Measurements from ENCODE around the gene CHD5. TPM values are rescaled to one million over a fixed set of nuclear protein-coding genes. Genes with fewer than 3 reads are reported as not detected.
A peak's percentile ranks its signal among the peaks of the same experiment; 100 is the strongest.

The CHD5 gene
- total RNA-seq, 1 experiment from 2014 or later = 1.6 TPM

DNA sequence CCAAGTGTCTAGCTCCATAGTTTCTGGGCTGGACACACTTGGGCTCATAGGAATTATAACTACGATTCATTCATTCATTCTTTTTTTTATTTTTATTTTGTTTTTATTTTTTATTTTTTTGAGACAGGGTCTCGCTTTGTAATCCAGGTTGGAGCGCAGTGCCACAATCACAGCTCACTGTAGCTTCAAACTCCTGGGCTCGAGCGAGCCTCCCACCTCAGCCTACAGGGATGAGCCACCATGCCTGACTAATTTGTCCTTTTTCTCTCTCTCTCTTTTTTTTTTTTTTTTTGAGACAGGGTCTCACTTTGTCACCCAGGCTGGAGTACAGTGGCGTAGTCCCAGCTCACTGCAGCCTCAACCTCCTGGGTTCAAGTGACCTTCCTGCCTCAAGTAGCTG, 92.2 kb downstream of the CHD5 start:
- Histone ChIP-seq H2BK12ac (ENCODE audit: insufficient read length, low read depth, low read length) (no peak overlapping the region), H3K79me2 (ENCODE audit: insufficient read depth, low read length) (no peaks in the 10 kb centered on the region), H2BK15ac (ENCODE audit: low read depth, low read length) (no peak overlapping the region), H2BK20ac (ENCODE audit: low read depth, low read length, poor library complexity, severe bottlenecking) (no peak overlapping the region), H3K9me3 (ENCODE audit: control insufficient read depth, low read depth, low read length) (no peaks in the 10 kb centered on the region), H3K4ac (ENCODE audit: low read depth, low read length) (no peak overlapping the region), H2AFZ (ENCODE audit: low read length) (no peak overlapping the region), H3K56ac (ENCODE audit: insufficient read length, low read depth, low read length) (no peak overlapping the region), H4K8ac (replicated peaks; ENCODE audit: insufficient read length, low read depth, low read length) (no peak overlapping the region), H4K91ac (ENCODE audit: insufficient read length, low read depth, low read length) (no peak overlapping the region), H3K27ac (ENCODE audit: insufficient read length, low read depth, low read length) (no peak overlapping the region), H4K5ac (ENCODE audit: insufficient read length, low read depth, low read length) (no peak overlapping the region), H3K4me2 (ENCODE audit: insufficient read depth, insufficient read length, low read length) (no peak overlapping the region), H3K9ac (ENCODE audit: extremely low read depth, insufficient read length, low read length) (no peak overlapping the region), H3K4me1 (ENCODE audit: insufficient read depth, low read length) (no peaks in the 10 kb centered on the region), H3K14ac (ENCODE audit: insufficient read depth, low read length) (no peak overlapping the region), H3K23ac (ENCODE audit: insufficient read length, low read depth, low read length) (no peak overlapping the region), H2BK5ac (ENCODE audit: insufficient read length, low read length) (no peak overlapping the region), H3K23me2 (ENCODE audit: insufficient read length, low read depth, low read length, poor library complexity, severe bottlenecking) (no peaks in the 10 kb centered on the region), H3K79me1 (ENCODE audit: insufficient read depth, low read depth, low read length, poor library complexity, severe bottlenecking) (no peaks in the 10 kb centered on the region), H4K20me1 (ENCODE audit: control insufficient read depth, insufficient read depth, insufficient read length) (no peaks in the 10 kb centered on the region), H3K27me3 (ENCODE audit: insufficient read depth, low read length) (no peaks in the 10 kb centered on the region; the same call in 1 of the 2 replicates), H2BK120ac (ENCODE audit: low read depth, low read length, poor library complexity, severe bottlenecking) (no peak overlapping the region), H3T11ph (ENCODE audit: low read length) (no peak overlapping the region), H3K18ac (ENCODE audit: insufficient read length, low read depth, low read length) (no peak overlapping the region), H2AK5ac (ENCODE audit: insufficient read length, low read length) (no peak overlapping the region)
- TF ChIP-seq, protein P1, sequence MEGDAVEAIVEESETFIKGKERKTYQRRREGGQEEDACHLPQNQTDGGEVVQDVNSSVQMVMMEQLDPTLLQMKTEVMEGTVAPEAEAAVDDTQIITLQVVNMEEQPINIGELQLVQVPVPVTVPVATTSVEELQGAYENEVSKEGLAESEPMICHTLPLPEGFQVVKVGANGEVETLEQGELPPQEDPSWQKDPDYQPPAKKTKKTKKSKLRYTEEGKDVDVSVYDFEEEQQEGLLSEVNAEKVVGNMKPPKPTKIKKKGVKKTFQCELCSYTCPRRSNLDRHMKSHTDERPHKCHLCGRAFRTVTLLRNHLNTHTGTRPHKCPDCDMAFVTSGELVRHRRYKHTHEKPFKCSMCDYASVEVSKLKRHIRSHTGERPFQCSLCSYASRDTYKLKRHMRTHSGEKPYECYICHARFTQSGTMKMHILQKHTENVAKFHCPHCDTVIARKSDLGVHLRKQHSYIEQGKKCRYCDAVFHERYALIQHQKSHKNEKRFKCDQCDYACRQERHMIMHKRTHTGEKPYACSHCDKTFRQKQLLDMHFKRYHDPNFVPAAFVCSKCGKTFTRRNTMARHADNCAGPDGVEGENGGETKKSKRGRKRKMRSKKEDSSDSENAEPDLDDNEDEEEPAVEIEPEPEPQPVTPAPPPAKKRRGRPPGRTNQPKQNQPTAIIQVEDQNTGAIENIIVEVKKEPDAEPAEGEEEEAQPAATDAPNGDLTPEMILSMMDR (conservative IDR thresholded peaks at IDR 0.05) = no peak
- H3K27me3 Mint-ChIP-seq (ENCODE audit: low read depth) = no peaks in the 10 kb centered on the region
- H3K27ac Mint-ChIP-seq = peak overlapping the region in 1 of 3 experiments; percentile 65; a peak in 1 of 7 replicates
- no CpG with 5 or more reads among the region's 6 CpGs for WGBS (ENCODE audit: extremely low coverage, insufficient read length, low lambda C conversion rate)
- H3K9me3 Mint-ChIP-seq = no peaks in the 10 kb centered on the region
- no peaks in the 10 kb centered on the region for H3K36me3 Mint-ChIP-seq (ENCODE audit: insufficient read depth in 1 of 3, low read depth in 3 of 3)
- H3K4me1 Mint-ChIP-seq = peaks cover 7% of the 10 kb centered on the region in 2 experiments; a peak in 3 of 4 replicates
- no peak overlapping the region for H3K4me3 Mint-ChIP-seq
- DNase-seq = no peak
